CD4-positive, alpha-beta T cell treated with Interleukin-1 beta for 1 hour (primary cell): ENCODE measurements around the gene POU2AF1.
"Not testable (repeated sequence)": the region's sequence is repeated elsewhere in the genome, so short reads cannot be mapped to it uniquely, and the experiment has no call there.

Source experiments
- DNase-seq, 2 donors: peaks; one replicate each; pipeline ENCODE4 v3.0.0-alpha.2; 2020 to 2022

POU2AF1 gene

GRCh38 chr11:111408789-111409727 lies 30.0 kb upstream of the POU2AF1 start:
- no peak for DNase-seq

- no peak for DNase-seq
These were observed 28.6 kb upstream of the POU2AF1 start for GRCh38 chr11:111407652-111408051.

GRCh38 chr11:111406589-111406988 lies 27.5 kb upstream of the POU2AF1 start:
- DNase-seq, result no peak

- DNase-seq, result no peak
These were observed 27.0 kb upstream of the POU2AF1 start for GRCh38 chr11:111406091-111406490.

GRCh38 chr11:111405551-111405950 lies 26.5 kb upstream of the POU2AF1 start:
- DNase-seq, result no peak

- DNase-seq, result no peak
These were observed 24.1 kb upstream of the POU2AF1 start for GRCh38 chr11:111403051-111403726.

GRCh38 chr11:111402411-111402810 lies 23.3 kb upstream of the POU2AF1 start:
- no peak for DNase-seq

- not testable (repeated sequence) for DNase-seq
These were observed 22.9 kb upstream of the POU2AF1 start for GRCh38 chr11:111401957-111402356.

GRCh38 chr11:111400595-111400994 lies 21.5 kb upstream of the POU2AF1 start:
- DNase-seq, result no peak

- no peak for DNase-seq
These were observed 20.3 kb upstream of the POU2AF1 start for GRCh38 chr11:111399187-111400031.

GRCh38 chr11:111397034-111397433 lies 18.0 kb upstream of the POU2AF1 start:
- no peak for DNase-seq

- DNase-seq, result no peak
These were observed 16.7 kb upstream of the POU2AF1 start for GRCh38 chr11:111395749-111396148.

- DNase-seq, result no peak
These were observed 16.0 kb upstream of the POU2AF1 start for GRCh38 chr11:111395081-111395480.

GRCh38 chr11:111394147-111394546 lies 15.1 kb upstream of the POU2AF1 start:
- DNase-seq, result not testable (repeated sequence)

- no peak for DNase-seq
These were observed 14.5 kb upstream of the POU2AF1 start for GRCh38 chr11:111393585-111393984.

GRCh38 chr11:111393096-111393495 lies 14.0 kb upstream of the POU2AF1 start:
- no peak for DNase-seq

GRCh38 chr11:111392552-111392951 lies 13.5 kb upstream of the POU2AF1 start:
- no peak for DNase-seq

GRCh38 chr11:111391328-111392124 lies 12.5 kb upstream of the POU2AF1 start:
- no peak for DNase-seq

- no peak for DNase-seq
These were observed 9.8 kb upstream of the POU2AF1 start for GRCh38 chr11:111388842-111389241.

- no peak for DNase-seq
These were observed 9.3 kb upstream of the POU2AF1 start for GRCh38 chr11:111388420-111388819.

GRCh38 chr11:111387363-111387762 lies 8.3 kb upstream of the POU2AF1 start:
- no peak for DNase-seq

GRCh38 chr11:111386611-111387150 lies 7.6 kb upstream of the POU2AF1 start:
- DNase-seq, result no peak
